Measurements from ENCODE around the gene PPM1N. TPM values are rescaled to one million over a fixed set of nuclear protein-coding genes. Genes with fewer than 3 reads are reported as not detected.
"Not testable (repeated sequence)": the region's sequence is repeated elsewhere in the genome, so short reads cannot be mapped to it uniquely, and the experiment has no call there.

Gene PPM1N
- total RNA-seq, 1 experiment from 2014 or later, result 0.80 TPM

DNA sequence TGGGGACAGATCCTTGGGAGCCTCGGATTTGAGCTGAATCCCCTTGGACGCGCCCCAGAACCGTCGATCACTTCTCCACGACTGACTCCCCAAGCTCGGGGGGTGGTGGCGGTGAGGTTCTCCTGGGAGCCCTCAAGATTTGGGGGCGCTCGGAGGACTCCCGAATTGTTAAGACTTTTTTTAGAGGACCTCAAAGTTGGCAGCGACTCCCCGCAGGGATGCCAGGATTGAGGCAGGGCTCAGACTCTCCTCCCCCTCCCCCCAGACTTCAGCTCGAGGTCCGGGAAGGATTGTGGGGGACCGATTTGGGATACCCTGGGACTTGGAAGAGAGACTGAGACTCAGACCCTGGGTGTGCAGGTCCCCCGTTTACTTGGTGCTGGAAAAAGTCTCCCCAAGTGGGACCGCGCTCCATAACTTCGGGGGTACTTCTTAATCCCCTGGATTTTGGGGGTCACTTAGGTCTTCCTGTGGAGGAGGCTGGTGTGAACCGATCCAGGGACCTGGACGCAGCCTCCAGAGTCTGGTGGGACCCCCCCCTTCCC lies 9.7 kb downstream of the PPM1N start:
- peak; percentile 35 for DNase-seq (ENCODE audit: low read depth)

DNA sequence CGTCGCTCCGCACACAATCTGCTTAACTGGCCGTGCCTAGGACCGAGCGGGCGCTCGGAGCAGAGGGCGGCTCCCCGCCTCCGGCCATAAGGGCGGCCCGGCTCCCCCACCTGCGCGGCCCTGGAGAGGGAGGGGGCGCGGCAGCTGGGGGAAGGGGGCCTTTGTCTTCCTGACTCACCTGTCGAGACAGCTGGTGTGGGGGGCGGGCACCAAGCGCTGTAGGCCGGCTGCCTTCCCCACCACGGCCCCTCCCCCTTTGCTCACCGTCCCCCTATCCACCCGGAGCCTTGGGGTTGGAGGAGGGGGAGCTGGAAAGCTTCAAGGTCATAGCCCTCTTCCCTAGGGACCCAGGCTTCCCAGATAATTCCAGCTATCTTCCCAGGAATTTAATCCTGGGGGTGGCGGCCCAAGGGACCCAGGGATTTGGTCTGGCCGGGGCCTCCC lies 10.2 kb downstream of the PPM1N start:
- peak; percentile 78 for DNase-seq (ENCODE audit: low read depth)

DNA sequence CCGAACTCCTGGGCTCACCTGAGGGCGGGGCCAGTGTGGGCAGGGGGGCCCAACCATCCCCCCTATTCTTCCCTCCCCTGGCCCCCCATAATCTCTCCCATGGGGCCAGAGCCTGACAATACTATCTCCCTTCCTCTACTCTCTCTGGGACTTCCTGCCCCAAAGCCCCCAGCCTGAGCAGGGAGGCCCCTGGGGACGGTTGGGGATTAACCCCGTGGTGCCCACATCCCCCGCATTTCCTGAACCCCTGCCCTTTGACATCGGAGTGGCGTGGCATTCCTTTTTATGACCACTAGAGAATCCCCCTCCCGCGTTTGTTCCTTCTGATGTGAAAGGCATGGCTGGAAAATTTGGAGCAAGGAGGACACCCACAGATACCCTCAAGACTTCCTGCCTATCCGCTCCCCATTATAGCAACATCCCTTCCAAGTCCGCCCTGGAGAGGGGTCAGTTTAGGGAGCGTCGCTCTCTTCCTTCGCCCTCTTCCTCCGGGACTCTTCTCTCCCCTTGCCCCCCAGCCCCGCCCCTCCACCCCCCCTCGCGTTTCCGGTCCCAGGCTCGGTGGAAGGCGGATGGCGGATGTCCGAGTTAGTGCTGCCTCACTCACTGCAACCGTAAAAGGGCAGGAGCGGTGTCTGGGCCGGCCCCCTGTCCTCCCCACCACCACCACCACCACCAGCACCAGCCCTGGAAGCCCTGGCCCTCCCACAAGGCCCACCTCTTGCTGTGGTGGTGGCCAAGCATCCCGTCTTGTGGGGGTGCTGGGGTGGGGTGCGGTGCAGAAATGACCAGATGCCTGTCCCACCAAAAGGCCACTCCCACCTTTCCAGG lies 10.8 kb downstream of the PPM1N start:
- peak; percentile 91 for DNase-seq (ENCODE audit: low read depth)

DNA sequence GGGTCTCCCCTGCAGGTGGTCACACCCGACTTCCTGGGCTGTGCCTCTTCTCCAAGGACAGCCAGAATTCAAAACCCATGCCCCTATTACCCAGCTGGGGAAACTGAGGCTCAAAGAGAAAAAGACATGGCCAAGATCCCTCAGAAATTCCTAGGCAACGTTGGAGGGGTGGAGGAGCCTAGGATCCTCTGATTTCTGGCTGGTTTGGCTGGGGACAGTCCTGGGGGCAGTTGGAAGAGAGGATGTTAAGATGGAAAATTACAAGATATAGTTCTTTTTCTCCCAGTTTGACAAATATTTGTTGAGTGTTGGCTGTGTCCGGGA lies 11.4 kb downstream of the PPM1N start:
- DNase-seq (ENCODE audit: low read depth), result no peak

DNA sequence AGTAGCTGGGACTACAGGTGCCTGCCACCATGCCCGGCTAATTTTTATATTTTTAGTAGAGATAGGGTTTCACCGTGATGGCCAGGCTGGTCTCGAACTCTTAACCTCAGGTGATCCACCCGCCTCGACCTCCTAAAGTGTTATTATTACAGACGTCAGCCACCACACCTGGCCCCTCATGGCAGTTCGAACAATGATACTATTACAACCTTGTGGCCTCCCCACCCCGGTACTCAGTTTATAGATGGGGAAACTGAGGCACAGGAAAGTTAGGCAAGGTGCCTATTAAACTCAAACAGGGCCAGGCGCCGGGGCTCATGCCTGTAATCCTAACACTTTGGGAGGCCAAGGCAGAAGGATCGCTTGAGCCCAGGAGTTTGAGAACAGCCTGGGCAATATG lies 12.1 kb downstream of the PPM1N start:
- DNase-seq (ENCODE audit: low read depth), result not testable (repeated sequence)

DNA sequence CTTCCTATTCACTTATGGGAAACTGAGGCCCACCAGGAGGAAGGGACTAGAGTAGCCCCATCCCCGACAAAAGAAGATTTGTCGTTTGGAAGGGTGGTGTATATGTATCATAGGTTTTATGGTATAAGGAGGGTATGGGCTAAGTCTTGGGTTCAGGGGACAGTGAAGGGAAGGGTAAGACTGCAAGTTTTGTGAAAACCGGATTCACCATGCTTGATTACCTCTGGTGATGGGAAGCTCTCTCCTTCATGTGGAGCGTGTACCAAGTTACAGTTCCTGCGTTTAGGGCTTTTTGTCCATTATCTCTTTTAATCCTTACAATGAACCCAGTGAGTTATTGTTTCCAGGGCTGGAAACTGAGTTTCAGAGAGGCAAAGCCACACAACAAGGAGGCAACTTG lies 12.8 kb downstream of the PPM1N start:
- DNase-seq (ENCODE audit: low read depth), result no peak

DNA sequence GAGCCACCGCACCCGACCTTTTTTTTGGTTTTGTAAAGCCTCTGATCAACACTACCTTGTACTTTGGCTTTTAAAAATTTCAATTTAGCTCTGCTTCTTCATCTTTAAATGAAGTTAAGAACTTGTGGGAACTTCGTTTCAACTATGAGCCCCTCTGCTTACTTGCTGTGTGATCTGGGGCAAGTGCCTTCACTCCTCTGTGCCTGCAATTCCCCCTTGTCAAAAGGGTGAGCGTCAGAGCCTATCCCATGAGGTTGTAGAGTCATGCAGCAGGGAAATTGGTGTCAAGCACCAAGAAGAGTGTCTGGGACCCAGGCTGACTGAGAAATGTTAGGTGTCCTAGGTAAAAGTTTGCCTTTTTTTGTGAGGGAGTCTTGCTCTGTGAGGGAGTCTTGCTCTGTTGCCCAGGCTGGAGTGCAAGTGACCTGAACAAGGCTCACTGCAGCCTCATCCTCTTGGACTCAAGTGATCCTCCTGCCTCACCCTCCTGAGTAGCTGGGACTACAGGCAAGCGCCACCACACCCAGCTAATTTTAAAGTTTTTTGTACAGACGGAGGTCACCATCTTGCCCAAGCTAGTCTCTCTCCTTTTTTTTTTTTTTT lies 14.7 kb downstream of the PPM1N start:
- DNase-seq (ENCODE audit: low read depth), result no peak

DNA sequence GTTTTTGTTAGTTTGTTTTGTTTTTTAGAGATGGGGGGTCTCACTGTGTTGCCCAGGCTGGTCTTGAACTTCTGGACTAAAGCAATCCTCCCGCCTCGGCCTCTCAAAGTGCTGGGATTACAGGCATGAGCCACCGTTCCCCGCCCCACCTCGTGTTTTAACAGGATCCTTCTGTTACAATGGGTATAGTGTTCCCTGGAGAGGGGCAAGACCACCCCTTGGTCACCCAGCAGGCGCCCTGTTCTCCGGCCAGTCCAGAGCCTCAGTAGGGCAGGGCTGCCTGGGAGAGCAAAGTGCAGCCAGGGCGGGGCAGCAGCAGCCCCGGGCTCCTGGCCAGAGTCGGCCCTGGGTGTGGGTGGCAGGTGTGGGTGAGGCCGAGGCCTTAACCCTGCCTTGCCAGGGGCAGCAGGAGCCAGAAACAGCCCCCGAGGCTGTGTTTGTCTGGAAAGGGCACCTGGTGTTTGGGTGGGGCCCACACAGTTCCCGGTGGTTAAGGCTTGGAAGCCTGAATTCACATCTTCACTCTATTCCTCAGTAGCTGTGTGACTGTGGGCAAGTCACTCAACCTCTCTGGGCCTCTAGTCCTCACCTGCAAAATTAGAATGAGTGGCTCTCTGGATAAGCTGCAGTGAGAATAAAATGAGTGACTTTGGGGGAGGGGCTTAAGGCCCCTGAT lies 16.3 kb downstream of the PPM1N start:
- DNase-seq (ENCODE audit: low read depth), result no peak

DNA sequence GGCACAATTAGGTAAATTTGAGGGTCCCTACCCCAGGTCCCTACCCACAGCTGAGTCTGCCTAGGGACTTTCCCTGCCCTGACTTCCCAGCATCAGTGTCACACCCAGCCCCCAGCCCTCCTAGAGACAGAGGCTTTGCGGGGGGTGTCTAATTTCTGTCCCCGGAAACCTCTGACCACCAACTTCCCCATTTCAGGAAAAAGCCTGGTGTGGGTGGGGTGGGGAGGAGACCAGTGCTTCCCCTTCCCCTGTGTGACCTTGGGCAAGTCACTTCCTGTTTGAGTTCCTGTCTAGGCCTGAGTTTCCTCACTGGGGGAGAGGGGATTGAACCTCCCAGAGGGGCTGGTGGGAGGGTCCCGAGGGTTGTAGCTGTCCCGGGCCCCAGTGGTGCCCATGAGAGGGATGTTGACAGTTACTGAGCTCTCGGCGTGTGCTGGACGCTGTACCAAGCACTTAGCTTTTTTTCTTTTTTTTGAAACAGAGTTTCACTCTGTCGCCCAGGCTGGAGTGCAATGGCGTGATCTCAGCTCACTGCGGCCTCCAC lies 16.9 kb downstream of the PPM1N start:
- peak; percentile 41 for DNase-seq (ENCODE audit: low read depth)

DNA sequence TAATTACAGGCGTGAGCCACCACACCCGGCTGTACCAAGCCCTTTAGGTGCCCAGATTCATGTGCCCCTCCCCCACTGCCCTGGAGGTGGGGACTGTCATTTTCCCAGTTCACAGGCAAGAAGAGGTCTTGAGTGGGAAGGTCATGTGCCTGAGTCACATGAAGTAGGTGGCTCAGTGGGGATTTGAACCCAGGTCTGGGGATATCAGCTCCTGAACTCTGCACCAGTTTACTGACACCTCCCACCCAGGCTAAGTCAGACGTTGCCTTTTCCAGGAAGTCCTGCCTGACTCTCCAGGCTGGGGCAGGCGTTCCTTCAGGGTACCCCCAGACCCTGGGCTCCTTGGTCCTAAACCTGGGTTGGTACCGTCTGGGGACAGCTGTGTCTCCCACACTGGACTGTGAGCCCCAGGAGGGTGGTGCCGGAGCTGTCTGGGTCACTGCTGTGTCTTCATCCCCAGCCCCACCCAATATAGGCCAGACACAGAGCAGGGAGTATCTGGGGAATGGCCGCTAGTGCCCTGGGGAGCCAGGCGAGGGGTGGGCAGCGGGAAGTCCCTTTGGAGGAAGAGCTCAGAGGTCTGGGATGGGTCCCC lies 17.7 kb downstream of the PPM1N start:
- DNase-seq (ENCODE audit: low read depth), result no peak

DNA sequence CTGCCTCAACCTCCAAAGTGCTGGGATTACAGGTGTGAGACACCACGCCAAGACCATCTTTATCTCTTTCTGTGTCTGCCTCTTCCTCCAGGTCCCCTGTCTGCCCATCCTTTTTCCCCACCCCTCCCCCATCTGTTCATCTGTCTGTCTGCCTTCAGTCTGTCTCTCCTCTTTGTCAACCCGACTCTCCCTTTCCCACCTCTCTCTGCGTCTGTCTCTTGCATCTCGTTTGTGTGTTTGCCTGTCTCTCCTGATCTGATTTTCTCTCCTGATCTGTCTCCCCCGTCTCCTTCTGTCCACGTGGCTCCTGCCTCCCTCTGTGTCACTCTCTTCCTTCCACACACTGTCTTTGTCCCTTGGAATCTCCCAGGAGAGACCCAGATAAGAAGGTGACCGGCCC lies 19.0 kb downstream of the PPM1N start:
- no peak for DNase-seq (ENCODE audit: low read depth)

DNA sequence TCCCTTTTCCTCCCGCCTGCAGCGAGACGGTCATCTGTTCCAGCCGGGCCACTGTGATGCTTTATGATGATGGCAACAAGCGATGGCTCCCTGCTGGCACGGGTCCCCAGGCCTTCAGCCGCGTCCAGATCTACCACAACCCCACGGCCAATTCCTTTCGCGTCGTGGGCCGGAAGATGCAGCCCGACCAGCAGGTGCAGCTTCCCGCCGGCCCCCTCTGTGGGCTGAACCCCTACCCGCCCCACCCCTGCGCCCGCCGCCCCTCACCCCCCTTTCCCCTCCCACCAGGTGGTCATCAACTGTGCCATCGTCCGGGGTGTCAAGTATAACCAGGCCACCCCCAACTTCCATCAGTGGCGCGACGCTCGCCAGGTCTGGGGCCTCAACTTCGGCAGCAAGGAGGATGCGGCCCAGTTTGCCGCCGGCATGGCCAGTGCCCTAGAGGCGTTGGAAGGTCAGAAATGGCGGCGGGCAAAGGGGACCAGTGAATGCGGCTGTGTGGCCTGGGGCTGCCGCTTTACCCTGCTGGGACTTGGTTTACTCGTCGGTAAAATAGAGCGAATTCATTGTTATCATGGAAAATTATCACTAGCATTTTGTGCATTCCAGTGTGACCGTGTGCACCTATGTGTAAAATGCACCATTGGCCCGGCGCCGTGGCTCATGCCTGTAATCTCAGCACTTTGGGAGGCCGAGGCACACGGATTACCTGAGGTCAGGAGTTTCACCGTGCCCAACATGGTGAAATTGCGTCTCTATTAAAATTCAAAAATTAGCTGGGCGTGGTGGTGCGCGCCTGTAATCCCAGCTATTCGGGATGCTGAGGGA lies 19.6 kb downstream of the PPM1N start:
- DNase-seq (ENCODE audit: low read depth), result no peak

DNA sequence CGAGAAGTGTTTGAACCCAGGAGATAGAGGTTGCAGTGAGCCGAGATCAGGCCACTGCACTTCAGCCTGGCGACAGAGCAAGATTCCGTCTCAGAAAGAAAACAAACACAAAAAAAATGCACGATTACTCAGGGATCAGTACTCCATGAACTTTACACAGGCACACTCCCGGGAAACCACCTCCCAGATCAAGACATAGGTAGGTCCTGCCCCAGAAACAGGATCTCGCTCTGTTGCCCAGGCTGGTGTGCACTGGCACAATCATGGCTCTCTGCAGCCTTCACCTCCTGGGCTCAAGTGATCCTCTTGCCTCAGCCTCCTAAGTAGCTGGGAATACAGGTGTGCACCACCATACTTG lies 20.2 kb downstream of the PPM1N start:
- no peak for DNase-seq (ENCODE audit: low read depth)

DNA sequence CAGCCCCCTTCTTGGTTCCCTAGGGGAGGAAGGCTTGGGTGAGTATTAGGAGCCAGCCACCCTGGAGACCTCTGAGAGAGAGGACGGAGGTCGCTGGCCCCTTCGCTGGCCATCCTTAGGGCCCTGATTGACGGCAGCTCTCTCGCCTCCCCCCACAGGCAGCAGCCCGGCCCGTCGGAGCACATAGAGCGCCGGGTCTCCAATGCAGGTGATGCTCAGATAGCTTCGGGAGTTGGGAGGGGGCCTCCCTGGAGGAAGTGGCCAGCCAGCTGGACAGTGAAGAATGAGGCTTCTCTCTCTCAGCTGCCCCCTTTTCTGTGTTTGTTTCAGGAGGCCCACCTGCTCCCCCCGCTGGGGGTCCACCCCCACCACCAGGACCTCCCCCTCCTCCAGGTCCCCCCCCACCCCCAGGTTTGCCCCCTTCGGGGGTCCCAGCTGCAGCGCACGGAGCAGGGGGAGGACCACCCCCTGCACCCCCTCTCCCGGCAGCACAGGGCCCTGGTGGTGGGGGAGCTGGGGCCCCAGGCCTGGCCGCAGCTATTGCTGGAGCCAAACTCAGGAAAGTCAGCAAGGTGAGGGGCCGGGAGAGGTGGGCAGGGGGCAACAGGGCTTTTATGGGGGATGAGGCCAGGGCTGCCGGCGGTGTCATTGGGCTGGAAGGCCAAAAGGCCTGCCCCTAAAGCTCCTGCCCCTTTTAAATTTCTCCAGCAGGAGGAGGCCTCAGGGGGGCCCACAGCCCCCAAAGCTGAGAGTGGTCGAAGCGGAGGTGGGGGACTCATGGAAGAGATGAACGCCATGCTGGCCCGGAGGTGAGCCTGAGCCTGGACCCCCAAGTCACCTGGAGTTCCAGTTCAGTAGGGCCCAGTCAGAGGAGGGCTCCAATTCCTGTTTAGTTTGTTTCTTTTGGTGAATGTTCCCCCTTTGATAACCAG lies 24.0 kb downstream of the PPM1N start:
- no peak for DNase-seq (ENCODE audit: low read depth)

DNA sequence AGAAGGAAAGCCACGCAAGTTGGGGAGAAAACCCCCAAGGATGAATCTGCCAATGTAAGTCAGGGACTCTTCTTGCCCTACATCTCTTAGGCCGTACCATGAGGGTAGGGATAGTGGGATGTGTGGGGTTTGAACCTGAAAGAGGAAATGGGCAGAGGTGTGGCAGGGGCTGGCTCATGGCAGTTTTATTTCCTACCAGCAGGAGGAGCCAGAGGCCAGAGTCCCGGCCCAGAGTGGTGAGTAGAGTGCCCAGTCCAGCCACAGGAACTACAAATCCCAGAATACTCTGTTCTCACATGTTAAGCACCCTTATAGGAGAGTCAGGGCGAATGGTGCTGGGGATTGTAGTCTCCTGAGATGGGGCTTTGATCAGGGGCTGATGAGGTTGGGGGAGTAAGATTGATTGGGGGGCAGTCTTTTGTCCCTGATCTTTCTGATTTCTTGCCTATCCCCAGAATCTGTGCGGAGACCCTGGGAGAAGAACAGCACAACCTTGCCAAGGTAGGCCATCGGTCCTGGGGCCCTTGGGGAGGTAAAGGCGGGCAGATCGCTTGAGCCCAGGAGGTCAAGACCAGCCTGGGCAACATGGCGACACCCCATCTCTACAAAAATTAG lies 25.5 kb downstream of the PPM1N start:
- peak; percentile 84 for DNase-seq (ENCODE audit: low read depth)

DNA sequence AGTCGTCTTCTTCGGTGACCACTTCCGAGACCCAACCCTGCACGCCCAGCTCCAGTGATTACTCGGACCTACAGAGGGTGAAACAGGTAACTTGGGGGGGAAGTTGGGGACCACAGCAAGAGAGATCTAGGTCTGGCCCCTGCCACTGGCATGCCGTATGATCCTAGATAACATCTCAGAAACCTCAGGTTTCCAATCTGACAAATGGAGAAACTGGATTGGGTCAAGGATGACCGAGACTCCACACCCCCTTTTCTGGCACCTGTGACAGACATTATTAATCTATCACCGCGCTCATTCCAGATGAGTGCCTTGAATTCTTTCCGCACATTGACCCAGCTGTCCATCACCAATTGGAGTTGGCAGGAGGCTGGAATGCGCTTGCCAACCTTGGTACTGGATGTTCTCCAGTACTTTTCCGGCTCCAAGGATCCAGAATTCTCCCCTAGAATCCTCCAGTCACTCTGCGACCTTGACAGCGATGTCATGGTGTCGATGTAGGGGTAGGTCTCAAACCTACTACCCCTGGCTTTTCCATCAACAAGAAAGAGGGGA lies 26.4 kb downstream of the PPM1N start:
- no peak for DNase-seq (ENCODE audit: low read depth)

DNA sequence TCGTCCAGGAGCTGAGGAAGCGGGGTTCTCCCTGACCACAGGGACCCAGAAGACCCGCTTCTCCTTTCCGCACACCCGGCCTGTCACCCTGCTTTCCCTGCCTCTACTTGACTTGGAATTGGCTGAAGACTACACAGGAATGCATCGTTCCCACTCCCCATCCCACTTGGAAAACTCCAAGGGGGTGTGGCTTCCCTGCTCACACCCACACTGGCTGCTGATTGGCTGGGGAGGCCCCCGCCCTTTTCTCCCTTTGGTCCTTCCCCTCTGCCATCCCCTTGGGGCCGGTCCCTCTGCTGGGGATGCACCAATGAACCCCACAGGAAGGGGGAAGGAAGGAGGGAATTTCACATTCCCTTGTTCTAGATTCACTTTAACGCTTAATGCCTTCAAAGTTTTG lies 27.9 kb downstream of the PPM1N start:
- DNase-seq (ENCODE audit: low read depth), result peak; percentile 80

DNA sequence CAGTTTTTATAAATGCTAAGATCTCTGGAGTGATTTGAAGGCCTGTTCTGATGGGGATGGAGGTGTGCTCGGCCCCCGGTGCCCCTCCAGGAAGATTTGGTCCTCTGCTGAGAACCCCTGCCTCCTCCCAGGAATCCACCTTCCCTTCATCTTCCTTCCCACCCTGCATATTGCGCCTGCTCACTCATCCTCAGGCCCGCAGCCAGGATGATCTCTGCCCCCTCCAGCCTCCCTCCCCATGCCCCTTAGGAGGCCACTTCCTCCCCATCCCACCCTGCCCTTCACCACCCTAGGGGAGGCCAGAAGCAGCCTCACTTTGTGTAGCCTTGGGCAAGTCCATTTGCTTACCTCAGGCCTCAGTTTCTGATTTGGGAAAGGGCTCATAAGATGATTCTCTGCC lies 28.7 kb downstream of the PPM1N start:
- no peak for DNase-seq (ENCODE audit: low read depth)

DNA sequence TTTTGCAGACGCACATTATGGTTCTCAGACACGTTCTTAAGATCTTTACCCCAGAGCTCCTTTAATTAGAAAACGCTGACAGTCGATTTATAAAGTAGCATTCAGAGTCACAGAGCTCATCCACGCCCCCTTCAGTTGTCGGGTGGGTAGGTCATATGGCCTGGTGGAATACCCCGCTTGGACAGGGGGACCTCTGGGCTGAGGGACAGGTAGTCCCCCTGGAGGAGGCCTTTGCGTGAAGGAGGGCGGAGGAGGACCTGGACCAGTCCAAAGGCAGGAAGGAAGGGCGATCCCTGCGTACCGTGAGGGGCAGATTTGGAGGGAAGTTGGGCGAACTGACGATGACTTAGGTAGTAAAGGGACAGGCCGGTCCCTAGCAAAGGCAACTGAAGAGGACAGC lies 29.5 kb downstream of the PPM1N start:
- DNase-seq (ENCODE audit: low read depth), result no peak
